ENCODE data around the gene FAM227B. TPM values are rescaled to one million over a fixed set of nuclear protein-coding genes. Genes with fewer than 3 reads are reported as not detected.
"Not testable (repeated sequence)": the region's sequence is repeated elsewhere in the genome, so short reads cannot be mapped to it uniquely, and the experiment has no call there.

FAM227B gene
- total RNA-seq, 4 donors from 2014 or later, result 3.3 to 9.2 (median 6.6) TPM

GRCh38 chr15:49412797-49413196 lies 207.8 kb downstream of the FAM227B start:
- Histone ChIP-seq H3K27me3 (no peaks in the 10 kb centered on the region), H3K27ac (no peak overlapping the region), H3K4me3 (no peak overlapping the region), H3K36me3 (no peaks in the 10 kb centered on the region), H3K4me1 (peaks cover 0 to 2% (median 0%) of the 10 kb centered on the region in 4 donors), H3K9me3 (no peaks in the 10 kb centered on the region)
- intact Hi-C loops (cut with DNase I; ENCODE audit: low total_unique reads), result loop anchor here (10.0 kb wide), 1 partner anchor 548 kb away; no protein-coding TSS in a partner anchor
- no peak for DNase-seq
- TF ChIP-seq POLR2AphosphoS5 (IDR thresholded peaks at IDR 0.05) (no peak), POLR2A (IDR thresholded peaks at IDR 0.05) (no peak), EP300 (IDR thresholded peaks at IDR 0.05; ENCODE audit: low read depth) (no peak)
- TF ChIP-seq, protein P1, sequence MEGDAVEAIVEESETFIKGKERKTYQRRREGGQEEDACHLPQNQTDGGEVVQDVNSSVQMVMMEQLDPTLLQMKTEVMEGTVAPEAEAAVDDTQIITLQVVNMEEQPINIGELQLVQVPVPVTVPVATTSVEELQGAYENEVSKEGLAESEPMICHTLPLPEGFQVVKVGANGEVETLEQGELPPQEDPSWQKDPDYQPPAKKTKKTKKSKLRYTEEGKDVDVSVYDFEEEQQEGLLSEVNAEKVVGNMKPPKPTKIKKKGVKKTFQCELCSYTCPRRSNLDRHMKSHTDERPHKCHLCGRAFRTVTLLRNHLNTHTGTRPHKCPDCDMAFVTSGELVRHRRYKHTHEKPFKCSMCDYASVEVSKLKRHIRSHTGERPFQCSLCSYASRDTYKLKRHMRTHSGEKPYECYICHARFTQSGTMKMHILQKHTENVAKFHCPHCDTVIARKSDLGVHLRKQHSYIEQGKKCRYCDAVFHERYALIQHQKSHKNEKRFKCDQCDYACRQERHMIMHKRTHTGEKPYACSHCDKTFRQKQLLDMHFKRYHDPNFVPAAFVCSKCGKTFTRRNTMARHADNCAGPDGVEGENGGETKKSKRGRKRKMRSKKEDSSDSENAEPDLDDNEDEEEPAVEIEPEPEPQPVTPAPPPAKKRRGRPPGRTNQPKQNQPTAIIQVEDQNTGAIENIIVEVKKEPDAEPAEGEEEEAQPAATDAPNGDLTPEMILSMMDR (IDR thresholded peaks at IDR 0.05), result no peak
- in situ Hi-C loops (cut with MboI; ENCODE audit: low pct_ligation_motif_present in 1 of 4, low pct_unique_long_range_greater_than_20kb in 1 of 4, low sequenced_read_pairs in 3 of 4), result loop anchor here (25.0 kb wide), 3 partner anchors 175 to 725 kb away; no protein-coding TSS in a partner anchor

DNA sequence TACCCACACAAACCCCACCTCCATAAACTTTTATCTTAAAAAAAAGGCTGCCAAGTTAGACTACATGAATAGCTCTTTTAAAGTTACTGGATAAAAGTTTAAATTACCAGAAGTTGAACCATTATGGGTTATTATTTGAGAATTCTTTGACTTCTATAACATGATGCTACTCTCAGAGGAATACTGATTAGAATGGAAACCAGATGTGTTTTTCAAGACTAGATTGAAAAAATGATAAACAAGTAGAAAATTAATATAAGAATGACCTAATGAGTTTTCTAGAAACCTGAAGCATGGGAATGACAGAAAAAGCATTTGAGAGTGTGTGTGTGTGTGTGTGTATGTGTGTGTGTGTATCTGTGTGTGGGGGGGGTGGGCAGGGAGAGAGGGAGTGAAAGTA lies 210.0 kb downstream of the FAM227B start:
- H3K4me1 ChIP-seq, result no peaks in the 10 kb centered on the region
- H3K36me3 ChIP-seq, result no peaks in the 10 kb centered on the region
- intact Hi-C loops (cut with DNase I; ENCODE audit: low total_unique reads) (loop anchor here (10.0 kb wide), 1 partner anchor 546 kb away; no protein-coding TSS in a partner anchor), in situ Hi-C loops (cut with MboI; ENCODE audit: low pct_ligation_motif_present in 1 of 4, low pct_unique_long_range_greater_than_20kb in 1 of 4, low sequenced_read_pairs in 3 of 4) (loop anchor here (25.0 kb wide), 3 partner anchors 173 to 727 kb away; no protein-coding TSS in a partner anchor)
- no peak overlapping the region for H3K4me3 ChIP-seq
- H3K27ac ChIP-seq, result no peak overlapping the region
- TF ChIP-seq, protein P1 (IDR thresholded peaks at IDR 0.05), result no peak
- TF ChIP-seq POLR2AphosphoS5 (IDR thresholded peaks at IDR 0.05), result no peak
- TF ChIP-seq EP300 (IDR thresholded peaks at IDR 0.05; ENCODE audit: low read depth), result no peak
- no peak for TF ChIP-seq POLR2A (IDR thresholded peaks at IDR 0.05)
- DNase-seq, result no peak
- no peaks in the 10 kb centered on the region for H3K9me3 ChIP-seq
- H3K27me3 ChIP-seq, result no peaks in the 10 kb centered on the region

DNA sequence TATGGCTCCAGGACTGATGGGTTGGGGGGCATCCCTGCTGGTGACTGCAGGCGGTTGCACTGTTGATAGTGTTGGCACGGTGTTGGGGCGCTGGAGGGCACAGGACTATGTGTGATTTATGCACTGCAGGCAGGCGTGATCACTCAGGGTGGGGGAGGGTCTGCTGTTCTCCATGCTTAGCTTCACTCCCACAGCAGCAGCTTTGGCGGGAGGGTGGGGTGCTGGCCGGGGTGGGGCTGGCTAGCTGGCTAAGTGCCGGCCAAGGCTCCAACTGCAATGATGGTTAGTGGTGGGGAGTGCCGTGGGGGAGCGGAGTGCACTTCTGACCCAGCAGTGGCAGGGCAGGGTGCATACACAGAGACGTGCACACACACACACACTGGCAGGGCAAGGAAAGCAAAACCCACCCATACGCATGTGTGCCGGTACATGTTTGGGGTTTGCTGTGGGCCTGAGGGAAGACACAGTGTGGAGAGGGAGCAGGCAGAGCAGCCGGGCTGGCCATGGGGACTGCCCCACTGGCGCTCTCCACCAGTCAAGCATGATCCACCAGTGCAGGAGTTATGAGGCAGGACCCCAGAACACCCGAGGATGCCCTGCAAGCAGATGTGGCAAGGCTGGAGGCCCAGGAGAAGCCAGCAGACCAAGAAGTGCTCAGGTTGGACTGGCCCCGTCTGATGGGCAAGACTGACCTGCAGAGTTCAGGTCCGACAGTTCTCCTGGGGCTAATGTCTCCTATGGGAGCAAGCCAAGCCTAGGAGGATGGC lies 214.1 kb downstream of the FAM227B start:
- Histone ChIP-seq H3K27ac (no peak overlapping the region), H3K4me3 (no peak overlapping the region), H3K36me3 (no peaks in the 10 kb centered on the region), H3K4me1 (no peaks in the 10 kb centered on the region), H3K9me3 (no peaks in the 10 kb centered on the region), H3K27me3 (no peaks in the 10 kb centered on the region)
- no peak for TF ChIP-seq EP300 (IDR thresholded peaks at IDR 0.05; ENCODE audit: low read depth)
- TF ChIP-seq, protein P1 (IDR thresholded peaks at IDR 0.05), result no peak
- TF ChIP-seq POLR2AphosphoS5 (IDR thresholded peaks at IDR 0.05), result no peak
- TF ChIP-seq POLR2A (IDR thresholded peaks at IDR 0.05), result no peak
- intact Hi-C loops (cut with DNase I; ENCODE audit: low total_unique reads) (no loop called here), in situ Hi-C loops (cut with MboI; ENCODE audit: low pct_ligation_motif_present in 1 of 4, low pct_unique_long_range_greater_than_20kb in 1 of 4, low sequenced_read_pairs in 3 of 4) (loop anchor here (25.0 kb wide), 3 partner anchors 169 to 731 kb away; no protein-coding TSS in a partner anchor)
- 90% methylated on average over 17 of the region's 17 CpGs; no CpG with 5 or more reads in 1 of the 2 donors for WGBS, 2 donors (ENCODE audit: low coverage in 1 of 2)
- no peak for DNase-seq

DNA sequence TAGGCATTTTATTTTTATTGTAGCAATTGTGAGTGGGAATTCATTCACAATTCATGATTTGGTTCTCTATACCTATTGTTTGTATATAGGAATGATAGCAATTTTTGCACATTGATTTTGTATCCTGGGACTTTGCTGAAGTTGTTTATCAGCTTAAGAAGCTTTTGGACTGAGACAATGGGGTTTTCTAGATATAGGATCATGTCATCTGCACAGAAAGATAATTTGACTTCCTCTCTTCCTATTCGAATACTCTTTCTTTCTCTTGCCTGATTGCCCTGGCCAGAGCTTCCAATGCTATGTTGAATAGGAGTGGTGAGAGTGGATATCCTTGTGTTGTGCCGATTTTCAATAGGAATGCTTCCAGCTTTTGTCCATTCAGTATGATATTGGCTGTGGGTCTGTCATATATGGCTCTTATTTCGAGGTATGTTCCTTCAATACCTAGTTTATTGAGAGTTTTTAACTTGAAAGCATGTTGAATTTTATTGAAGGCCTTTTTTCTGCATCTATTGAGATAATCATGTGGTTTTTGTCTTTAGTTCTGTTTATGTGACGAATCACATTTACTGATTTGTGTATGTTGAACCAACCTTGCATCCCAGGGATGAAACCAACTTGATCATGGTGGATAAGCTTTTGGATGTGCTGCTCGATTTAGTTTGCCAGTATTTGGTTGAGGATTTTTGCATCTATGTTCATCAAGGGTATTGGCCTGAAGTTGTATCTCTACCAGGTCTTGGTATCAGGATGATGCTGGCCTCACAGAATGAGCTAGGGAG lies 217.9 kb downstream of the FAM227B start:
- H3K27me3 ChIP-seq; DNase-seq; H3K36me3 ChIP-seq; H3K4me3 ChIP-seq; H3K27ac ChIP-seq; intact Hi-C loops (cut with DNase I; ENCODE audit: low total_unique reads); H3K9me3 ChIP-seq; H3K4me1 ChIP-seq: not testable (repeated sequence)
- in situ Hi-C loops (cut with MboI; ENCODE audit: low pct_ligation_motif_present in 1 of 4, low pct_unique_long_range_greater_than_20kb in 1 of 4, low sequenced_read_pairs in 3 of 4), result loop anchor here (25.0 kb wide), 3 partner anchors 165 to 735 kb away; no protein-coding TSS in a partner anchor
- 76 to 79% methylated on average over 4 to 5 of the region's 5 CpGs for WGBS, 2 donors (ENCODE audit: low coverage in 1 of 2)
